SJCRH30 (cell line): ENCODE data around the gene KRT9. TPM values are rescaled to one million over a fixed set of nuclear protein-coding genes. Genes with fewer than 3 reads are reported as not detected.
"Not testable (repeated sequence)": the region's sequence is repeated elsewhere in the genome, so short reads cannot be mapped to it uniquely, and the experiment has no call there.

Experiments
- DNase-seq, 2 experiments: peaks; one replicate each; pipeline ENCODE4 v3.0.0-alpha.2; 2015 to 2020
- H3K27ac ChIP-seq: fragments of 250-450 bp; sonication (Bioruptor Pico); 2 replicates; pipeline ENCODE4 v1.5.1; 2020; ENCODE audit warnings: mild to moderate bottlenecking, moderate library complexity
- H3K27me3 ChIP-seq: fragments of 250-450 bp; sonication (Bioruptor Pico); 2 replicates; pipeline ENCODE4 v1.5.1; 2020; ENCODE audit warnings: mild to moderate bottlenecking, moderate library complexity
- H3K36me3 ChIP-seq: fragments of 250-450 bp; sonication (Bioruptor Pico); 2 replicates; pipeline ENCODE4 v1.5.1; 2020; ENCODE audit warnings: mild to moderate bottlenecking, moderate library complexity
- H3K4me1 ChIP-seq: fragments of 250-450 bp; sonication (Bioruptor Pico); 2 replicates; pipeline ENCODE4 v1.5.1; 2020; ENCODE audit warnings: mild to moderate bottlenecking, moderate library complexity
- H3K4me3 ChIP-seq: fragments of 250-450 bp; sonication (Bioruptor Pico); 2 replicates; pipeline ENCODE4 v1.5.1; 2020; ENCODE audit warnings: mild to moderate bottlenecking, moderate library complexity
- H3K9me3 ChIP-seq: fragments of 250-450 bp; sonication (Bioruptor Pico); replicated peaks from 2 replicates; pipeline ENCODE4 v1.5.1; 2020; ENCODE audit warnings: mild to moderate bottlenecking, moderate library complexity
- total RNA-seq: library from RNA; depleted of rRNA; stranded (reverse); fragments of >200 nt; shearing (Covaris generic); gene quantifications from 2 replicates; pipeline ENCODE4 v1.2.3, GENCODE V29; 2014

KRT9 gene
- total RNA-seq, 1 experiment from 2014 or later = not detected

GRCh38 chr17:41612376-41613160 lies 40.7 kb upstream of the KRT9 start, which contains the start of gene KRT16:
KRT16 (minus strand) TSS chr17:41612767; CDS start chr17:41612688, 79 bp downstream.
- not testable (repeated sequence) for H3K4me3 ChIP-seq, H3K36me3 ChIP-seq, H3K9me3 ChIP-seq, H3K4me1 ChIP-seq, H3K27me3 ChIP-seq, H3K27ac ChIP-seq
- DNase-seq = peak in 1 of 2 experiments; percentile 40

- H3K9me3 ChIP-seq = no peaks in the 10 kb centered on the region; the same call in 1 of the 2 replicates
- no peaks in the 10 kb centered on the region for H3K36me3 ChIP-seq
- H3K27me3 ChIP-seq = no peaks in the 10 kb centered on the region
- H3K27ac ChIP-seq = no peak overlapping the region
- H3K4me1 ChIP-seq = no peaks in the 10 kb centered on the region
- no peak for DNase-seq
- no peak overlapping the region for H3K4me3 ChIP-seq
These were observed 39.2 kb upstream of the KRT9 start for GRCh38 chr17:41610965-41611640.

- H3K4me1 ChIP-seq, H3K4me3 ChIP-seq: not testable (repeated sequence)
- DNase-seq = peak; percentile 35 to 41
These were observed 38.2 kb upstream of the KRT9 start for GRCh38 chr17:41610061-41610517.

DNA sequence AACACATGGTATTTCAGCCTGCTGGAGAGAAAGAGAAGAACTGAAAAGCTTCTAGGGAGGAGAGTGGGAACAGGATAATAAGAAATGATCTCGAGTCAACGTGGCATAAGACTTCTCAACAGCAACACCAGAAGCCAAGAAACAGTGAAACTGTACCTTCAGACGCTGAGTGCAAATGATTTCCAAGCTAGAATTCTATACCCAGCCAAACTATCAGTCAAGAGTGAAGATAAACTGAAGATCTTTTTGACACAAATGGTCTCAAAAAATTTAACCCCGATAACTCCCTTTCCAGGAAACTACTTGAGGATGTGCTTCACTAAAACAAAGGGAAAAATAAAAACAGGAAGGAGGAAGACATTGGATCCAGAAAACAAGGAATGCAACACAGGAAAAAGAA lies 35.1 kb upstream of the KRT9 start:
- not testable (repeated sequence) for H3K4me1 ChIP-seq, H3K27me3 ChIP-seq, H3K4me3 ChIP-seq, H3K9me3 ChIP-seq, H3K27ac ChIP-seq, DNase-seq, H3K36me3 ChIP-seq

More at GRCh38 chr17:41610061-41610517, 38.2 kb upstream of the KRT9 start:
- not testable (repeated sequence) for H3K36me3 ChIP-seq, H3K9me3 ChIP-seq, H3K27me3 ChIP-seq, H3K27ac ChIP-seq

DNA sequence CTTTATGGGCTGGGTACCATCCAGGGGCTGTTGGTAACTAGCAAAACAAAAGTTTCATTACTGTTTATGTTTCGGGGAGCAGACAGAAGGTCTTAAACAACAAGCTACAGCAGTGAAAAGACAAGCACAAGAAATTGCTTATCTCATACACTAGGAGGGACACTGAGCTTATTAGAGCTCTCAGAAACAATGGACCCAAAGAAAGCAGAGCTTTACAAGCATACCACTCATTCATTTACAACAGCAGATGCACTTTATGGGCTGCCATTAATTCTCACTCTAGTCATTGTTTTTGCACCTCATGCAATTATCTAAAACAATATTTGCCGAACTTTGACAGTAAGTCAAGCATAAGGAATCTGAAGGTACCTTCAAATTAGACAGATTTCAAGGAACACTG lies 30.7 kb upstream of the KRT9 start:
- Histone ChIP-seq H3K27me3 (no peaks in the 10 kb centered on the region), H3K36me3 (no peaks in the 10 kb centered on the region), H3K4me3 (no peak overlapping the region), H3K4me1 (peaks cover 3% of the 10 kb centered on the region; the same call in 1 of the 2 replicates), H3K27ac (no peak overlapping the region), H3K9me3 (no peaks in the 10 kb centered on the region; the same call in 1 of the 2 replicates)
- DNase-seq = peak in 1 of 2 experiments; percentile 31

DNA sequence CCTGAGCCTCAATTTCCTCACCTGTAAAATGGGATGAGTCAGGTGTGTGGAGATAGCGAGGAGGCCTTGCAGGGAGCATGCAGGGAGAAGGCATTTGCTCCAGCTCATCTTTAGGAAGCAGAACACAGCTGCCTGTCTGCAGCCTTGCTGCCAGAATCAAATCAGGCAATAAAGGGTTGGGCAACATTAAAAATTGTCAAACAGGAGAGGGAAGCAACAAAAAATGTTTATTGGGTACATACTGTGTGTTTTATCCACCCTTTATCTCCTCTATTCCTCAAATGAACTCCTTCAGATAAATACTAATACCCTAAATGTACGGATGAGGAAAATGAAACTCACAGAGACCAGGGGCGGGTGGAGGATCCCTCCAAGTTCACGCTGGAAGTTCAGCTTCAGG lies 28.5 kb upstream of the KRT9 start:
- Histone ChIP-seq H3K27ac (no peak overlapping the region), H3K36me3 (no peaks in the 10 kb centered on the region), H3K9me3 (no peaks in the 10 kb centered on the region), H3K4me3 (no peak overlapping the region), H3K4me1 (peaks cover 3% of the 10 kb centered on the region; the same call in 1 of the 2 replicates), H3K27me3 (no peaks in the 10 kb centered on the region)
- no peak for DNase-seq

- DNase-seq = no peak
- Histone ChIP-seq H3K9me3 (no peaks in the 10 kb centered on the region), H3K27me3 (no peaks in the 10 kb centered on the region), H3K4me1 (peaks cover 3% of the 10 kb centered on the region; the same call in 1 of the 2 replicates), H3K27ac (no peak overlapping the region), H3K4me3 (no peak overlapping the region), H3K36me3 (no peaks in the 10 kb centered on the region)
These were observed 27.8 kb upstream of the KRT9 start for GRCh38 chr17:41599680-41600079.

GRCh38 chr17:41595585-41595984 lies 23.7 kb upstream of the KRT9 start:
- Histone ChIP-seq H3K9me3 (no peaks in the 10 kb centered on the region), H3K4me1 (peaks cover 6% of the 10 kb centered on the region), H3K4me3 (no peak overlapping the region), H3K27ac (no peak overlapping the region), H3K27me3 (no peaks in the 10 kb centered on the region), H3K36me3 (no peaks in the 10 kb centered on the region)
- no peak for DNase-seq

DNA sequence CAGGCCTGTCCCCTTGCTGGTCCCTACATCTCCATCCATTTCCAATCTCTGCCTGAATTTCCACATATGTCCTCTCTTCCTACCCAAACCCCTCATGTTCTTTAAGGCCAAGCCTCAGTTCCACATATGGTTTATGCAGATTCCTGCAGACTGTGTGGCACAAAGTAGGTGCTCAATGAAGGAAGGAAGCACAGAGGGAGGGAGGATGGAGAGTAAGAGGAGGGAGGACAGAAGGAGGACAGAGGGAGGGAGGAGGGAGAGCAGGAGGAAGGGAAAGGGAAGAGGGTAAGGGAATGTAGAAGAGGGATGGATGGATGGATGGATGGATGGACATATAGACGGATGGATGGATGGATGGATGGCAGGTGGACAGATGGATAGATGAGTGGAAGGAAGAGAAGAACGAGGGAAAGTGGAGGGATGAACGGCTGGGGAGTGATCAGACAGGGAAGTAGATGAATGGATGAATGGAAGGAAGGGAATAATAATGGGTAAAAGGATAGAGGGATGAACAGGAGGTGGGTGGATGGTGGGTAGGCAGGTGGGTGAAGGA lies 22.6 kb upstream of the KRT9 start:
- H3K27me3 ChIP-seq = no peaks in the 10 kb centered on the region
- no peak overlapping the region for H3K27ac ChIP-seq
- no peak for DNase-seq
- no peaks in the 10 kb centered on the region for H3K36me3 ChIP-seq
- H3K4me3 ChIP-seq = no peak overlapping the region
- H3K9me3 ChIP-seq = no peaks in the 10 kb centered on the region
- H3K4me1 ChIP-seq = peaks cover 6% of the 10 kb centered on the region

GRCh38 chr17:41593306-41593981 lies 21.6 kb upstream of the KRT9 start:
- peak in 1 of 2 experiments; percentile 55 for DNase-seq
- Histone ChIP-seq H3K36me3 (no peaks in the 10 kb centered on the region), H3K27ac (no peak overlapping the region), H3K4me1 (peaks cover 6% of the 10 kb centered on the region), H3K27me3 (no peaks in the 10 kb centered on the region), H3K4me3 (no peak overlapping the region), H3K9me3 (no peaks in the 10 kb centered on the region)

GRCh38 chr17:41592601-41593305 lies 20.9 kb upstream of the KRT9 start:
- Histone ChIP-seq H3K27ac (no peak overlapping the region), H3K27me3 (no peaks in the 10 kb centered on the region), H3K36me3 (no peaks in the 10 kb centered on the region), H3K9me3 (no peaks in the 10 kb centered on the region), H3K4me1 (peaks cover 6% of the 10 kb centered on the region), H3K4me3 (no peak overlapping the region)
- peak in 1 of 2 experiments; percentile 22 for DNase-seq

GRCh38 chr17:41589301-41589700 lies 17.4 kb upstream of the KRT9 start:
- no peaks in the 10 kb centered on the region for H3K27me3 ChIP-seq
- no peak overlapping the region for H3K27ac ChIP-seq
- no peak overlapping the region for H3K4me3 ChIP-seq
- H3K36me3 ChIP-seq = no peaks in the 10 kb centered on the region
- no peaks in the 10 kb centered on the region for H3K9me3 ChIP-seq
- peaks cover 6% of the 10 kb centered on the region for H3K4me1 ChIP-seq
- DNase-seq = no peak

- no peak overlapping the region for H3K4me3 ChIP-seq
- no peaks in the 10 kb centered on the region for H3K4me1 ChIP-seq
- DNase-seq = no peak
- H3K27me3 ChIP-seq = no peaks in the 10 kb centered on the region
- H3K27ac ChIP-seq = no peak overlapping the region
- no peaks in the 10 kb centered on the region for H3K9me3 ChIP-seq
- no peaks in the 10 kb centered on the region for H3K36me3 ChIP-seq
These were observed 16.4 kb upstream of the KRT9 start for GRCh38 chr17:41588126-41588810.
